GM19463 (cell line): Measurements from ENCODE around the gene RPL27A.
A peak's percentile ranks its signal among the peaks of the same experiment; 100 is the strongest.
"Not testable (repeated sequence)": the region's sequence is repeated elsewhere in the genome, so short reads cannot be mapped to it uniquely, and the experiment has no call there.

Experiments
- ATAC-seq: cut with Tn5 transposase; IDR thresholded peaks from one replicate; pipeline ENCODE4 v1.9.1; 2021; ENCODE audit warnings: mild to moderate bottlenecking, moderate library complexity; ENCODE audit not compliant: unreplicated experiment

Gene RPL27A

GRCh38 chr11:8682303-8683114 is at the start of gene RPL27A, which contains the start of gene TRIM66:
Gene RPL27A (plus strand): TSS chr11:8682792. CDS start chr11:8682814, 22 bp downstream.
Gene TRIM66 (minus strand): TSS chr11:8682665. CDS start chr11:8672274, 10,391 bp downstream.
- ATAC-seq: peak; percentile 97

GRCh38 chr11:8634498-8634897 is 48.1 kb upstream of the RPL27A start:
- ATAC-seq: no peak

GRCh38 chr11:8636127-8636526 is 46.5 kb upstream of the RPL27A start:
- ATAC-seq: no peak

- no peak for ATAC-seq
Observed at GRCh38 chr11:8638300-8638699, 44.3 kb upstream of the RPL27A start.

- no peak for ATAC-seq
Observed at GRCh38 chr11:8639655-8640054, 42.9 kb upstream of the RPL27A start.

- no peak for ATAC-seq
Observed at GRCh38 chr11:8640267-8640906, 42.2 kb upstream of the RPL27A start.

- ATAC-seq: no peak
Observed at GRCh38 chr11:8641332-8641731, 41.3 kb upstream of the RPL27A start.

GRCh38 chr11:8642196-8642841 is 40.3 kb upstream of the RPL27A start:
- ATAC-seq: no peak

GRCh38 chr11:8646873-8647272 is 35.7 kb upstream of the RPL27A start:
- ATAC-seq: no peak

- no peak for ATAC-seq
Observed at GRCh38 chr11:8649361-8649760, 33.2 kb upstream of the RPL27A start.

GRCh38 chr11:8650401-8650990 is 32.1 kb upstream of the RPL27A start:
- ATAC-seq: no peak

GRCh38 chr11:8652140-8652539 is 30.5 kb upstream of the RPL27A start:
- no peak for ATAC-seq

- ATAC-seq: no peak
Observed at GRCh38 chr11:8654503-8654902, 28.1 kb upstream of the RPL27A start.

GRCh38 chr11:8656291-8656690 is 26.3 kb upstream of the RPL27A start:
- no peak for ATAC-seq

GRCh38 chr11:8658321-8659057 is 24.1 kb upstream of the RPL27A start:
- no peak for ATAC-seq

GRCh38 chr11:8661001-8661795 is 21.4 kb upstream of the RPL27A start:
- ATAC-seq: no peak

- no peak for ATAC-seq
Observed at GRCh38 chr11:8665222-8665621, 17.4 kb upstream of the RPL27A start.

GRCh38 chr11:8670081-8670480 is 12.5 kb upstream of the RPL27A start:
- ATAC-seq: not testable (repeated sequence)

GRCh38 chr11:8671193-8671612 is 11.4 kb upstream of the RPL27A start:
- ATAC-seq: no peak

GRCh38 chr11:8671651-8672062 is 10.9 kb upstream of the RPL27A start:
- no peak for ATAC-seq
